EL (cell line): ENCODE results near the gene TXNDC16.
A peak's percentile ranks its signal among the peaks of the same experiment; 100 is the strongest.

ENCODE experiments used
- DNase-seq: peaks from one replicate; pipeline ENCODE4 v3.0.0-alpha.2; 2016

Gene TXNDC16

GRCh38 chr14:52443506-52443905 is 108.8 kb downstream of the TXNDC16 start:
- DNase-seq, result no peak

- DNase-seq, result no peak
Measured at GRCh38 chr14:52442602-52443001, 109.7 kb downstream of the TXNDC16 start.

GRCh38 chr14:52442166-52442565 is 110.1 kb downstream of the TXNDC16 start:
- no peak for DNase-seq

- no peak for DNase-seq
Measured at GRCh38 chr14:52439476-52439875, 112.8 kb downstream of the TXNDC16 start.

- no peak for DNase-seq
Measured at GRCh38 chr14:52434955-52435354, 117.3 kb downstream of the TXNDC16 start.

- no peak for DNase-seq
Measured at GRCh38 chr14:52430474-52430873, 121.8 kb downstream of the TXNDC16 start.

- DNase-seq, result no peak
Measured at GRCh38 chr14:52429451-52429850, 122.9 kb downstream of the TXNDC16 start.

GRCh38 chr14:52427460-52427859 is 124.8 kb downstream of the TXNDC16 start:
- no peak for DNase-seq

- no peak for DNase-seq
Measured at GRCh38 chr14:52422650-52423356, 129.5 kb downstream of the TXNDC16 start.

- DNase-seq, result no peak
Measured at GRCh38 chr14:52417139-52417538, 135.2 kb downstream of the TXNDC16 start.

GRCh38 chr14:52413729-52414408 is 138.4 kb downstream of the TXNDC16 start:
- DNase-seq, result peak; percentile 63

- DNase-seq, result no peak
Measured at GRCh38 chr14:52412426-52412825, 139.9 kb downstream of the TXNDC16 start.

GRCh38 chr14:52405314-52405713 is 147.0 kb downstream of the TXNDC16 start:
- DNase-seq, result no peak

- peak; percentile 36 for DNase-seq
Measured at GRCh38 chr14:52402812-52403526, 149.3 kb downstream of the TXNDC16 start.

- no peak for DNase-seq
Measured at GRCh38 chr14:52400846-52401245, 151.5 kb downstream of the TXNDC16 start.

- no peak for DNase-seq
Measured at GRCh38 chr14:52399921-52400595, 152.2 kb downstream of the TXNDC16 start.

- no peak for DNase-seq
Measured at GRCh38 chr14:52399104-52399503, 153.2 kb downstream of the TXNDC16 start.

GRCh38 chr14:52397844-52398243 is 154.5 kb downstream of the TXNDC16 start:
- peak; percentile 41 for DNase-seq

GRCh38 chr14:52395728-52396127 is 156.6 kb downstream of the TXNDC16 start:
- no peak for DNase-seq

- DNase-seq, result peak; percentile 59
Measured at GRCh38 chr14:52391881-52392615, 160.3 kb downstream of the TXNDC16 start.
